ENCODE data around the gene USP53.
"Not testable (repeated sequence)": the region's sequence is repeated elsewhere in the genome, so short reads cannot be mapped to it uniquely, and the experiment has no call there.

USP53 gene

GRCh38 chr4:119271361-119272085, 59.0 kb downstream of the USP53 start:
- DNase-seq (ENCODE audit: low spot score) = no peak

- not testable (repeated sequence) for DNase-seq (ENCODE audit: low spot score)
These were observed 67.0 kb downstream of the USP53 start for GRCh38 chr4:119279541-119279940.

GRCh38 chr4:119279945-119280344, 67.4 kb downstream of the USP53 start:
- not testable (repeated sequence) for DNase-seq (ENCODE audit: low spot score)

GRCh38 chr4:119281393-119281792, 68.9 kb downstream of the USP53 start:
- no peak for DNase-seq (ENCODE audit: low spot score)

GRCh38 chr4:119284876-119285780, 72.6 kb downstream of the USP53 start:
- no peak for DNase-seq (ENCODE audit: low spot score)

GRCh38 chr4:119286377-119287002, 74.0 kb downstream of the USP53 start:
- no peak for DNase-seq (ENCODE audit: low spot score)

GRCh38 chr4:119289313-119289712, 76.8 kb downstream of the USP53 start:
- no peak for DNase-seq (ENCODE audit: low spot score)

- no peak for DNase-seq (ENCODE audit: low spot score)
These were observed 78.1 kb downstream of the USP53 start for GRCh38 chr4:119290598-119290997.

GRCh38 chr4:119296356-119296755, 83.8 kb downstream of the USP53 start:
- DNase-seq (ENCODE audit: low spot score) = no peak

- no peak for DNase-seq (ENCODE audit: low spot score)
These were observed 85.3 kb downstream of the USP53 start for GRCh38 chr4:119297795-119298194.

- no peak for DNase-seq (ENCODE audit: low spot score)
These were observed 86.8 kb downstream of the USP53 start for GRCh38 chr4:119299260-119299671.

GRCh38 chr4:119299741-119300100, 87.2 kb downstream of the USP53 start:
- DNase-seq (ENCODE audit: low spot score) = no peak

- DNase-seq (ENCODE audit: low spot score) = peak; percentile 92
These were observed 87.8 kb downstream of the USP53 start for GRCh38 chr4:119300101-119300978.

GRCh38 chr4:119302073-119302832, 89.7 kb downstream of the USP53 start:
- no peak for DNase-seq (ENCODE audit: low spot score)

- no peak for DNase-seq (ENCODE audit: low spot score)
These were observed 91.2 kb downstream of the USP53 start for GRCh38 chr4:119303587-119304305.

GRCh38 chr4:119304431-119304830, 91.9 kb downstream of the USP53 start:
- DNase-seq (ENCODE audit: low spot score) = no peak

GRCh38 chr4:119307606-119308005, 95.1 kb downstream of the USP53 start:
- no peak for DNase-seq (ENCODE audit: low spot score)

- no peak for DNase-seq (ENCODE audit: low spot score)
These were observed 98.3 kb downstream of the USP53 start for GRCh38 chr4:119310826-119311225.

- no peak for DNase-seq (ENCODE audit: low spot score)
These were observed 100.7 kb downstream of the USP53 start for GRCh38 chr4:119313237-119313636.

- DNase-seq (ENCODE audit: low spot score) = peak; percentile 44
These were observed 101.8 kb downstream of the USP53 start for GRCh38 chr4:119314356-119314755.
